PC-3 (cell line): ENCODE results near the gene IL10RB.

Experiments used
- EZH2 ChIP-seq: fragments of 300-600 bp; sonication (generic); IDR thresholded peaks from one replicate; pipeline ENCODE4 v1.6.1; 2017; ENCODE audit warnings: antibody characterized with exemption, mild to moderate bottlenecking, low read length; ENCODE audit not compliant: unreplicated experiment
- TF ChIP-seq, protein P1 (sequence below): fragments of 300-600 bp; sonication (generic); conservative IDR thresholded peaks from 2 replicates; pipeline ENCODE4 v1.5.1; 2017; ENCODE audit warnings: antibody characterized with exemption, low read depth, mild to moderate bottlenecking, low read length

DNA sequence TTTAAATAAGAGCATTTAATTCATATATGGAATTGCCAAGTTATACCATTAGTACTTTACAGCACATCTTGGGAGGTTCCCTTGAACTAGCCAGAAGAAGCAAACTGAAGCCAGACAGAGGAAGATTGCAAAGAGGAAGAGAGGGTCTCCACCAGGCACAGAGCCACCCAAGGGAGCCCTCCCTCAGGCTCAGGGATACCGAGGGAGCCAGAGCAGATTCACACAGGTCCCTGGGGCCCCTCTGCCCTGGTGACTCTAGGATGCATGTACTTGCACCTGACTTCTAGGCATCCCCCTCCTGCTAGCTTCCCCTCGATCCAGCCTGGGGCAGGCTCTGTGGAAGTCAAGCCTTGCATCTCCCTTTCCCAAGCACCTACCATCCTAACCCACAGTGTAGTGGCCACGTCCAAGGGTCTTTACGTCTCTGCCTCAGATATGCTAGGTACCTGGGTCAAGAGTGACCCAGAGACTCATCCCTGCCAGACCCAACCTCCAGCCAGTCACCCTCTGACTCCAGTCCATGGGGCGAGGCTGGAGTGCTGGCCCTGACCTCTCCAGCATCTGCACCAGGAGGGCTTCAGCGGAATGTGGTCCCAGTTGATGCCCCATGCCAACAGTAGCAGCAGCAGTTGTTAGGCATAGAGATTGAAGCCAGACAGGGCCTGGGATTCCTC lies 30.0 kb upstream of the IL10RB start:
- TF ChIP-seq EZH2, result no peak
- TF ChIP-seq, protein P1, sequence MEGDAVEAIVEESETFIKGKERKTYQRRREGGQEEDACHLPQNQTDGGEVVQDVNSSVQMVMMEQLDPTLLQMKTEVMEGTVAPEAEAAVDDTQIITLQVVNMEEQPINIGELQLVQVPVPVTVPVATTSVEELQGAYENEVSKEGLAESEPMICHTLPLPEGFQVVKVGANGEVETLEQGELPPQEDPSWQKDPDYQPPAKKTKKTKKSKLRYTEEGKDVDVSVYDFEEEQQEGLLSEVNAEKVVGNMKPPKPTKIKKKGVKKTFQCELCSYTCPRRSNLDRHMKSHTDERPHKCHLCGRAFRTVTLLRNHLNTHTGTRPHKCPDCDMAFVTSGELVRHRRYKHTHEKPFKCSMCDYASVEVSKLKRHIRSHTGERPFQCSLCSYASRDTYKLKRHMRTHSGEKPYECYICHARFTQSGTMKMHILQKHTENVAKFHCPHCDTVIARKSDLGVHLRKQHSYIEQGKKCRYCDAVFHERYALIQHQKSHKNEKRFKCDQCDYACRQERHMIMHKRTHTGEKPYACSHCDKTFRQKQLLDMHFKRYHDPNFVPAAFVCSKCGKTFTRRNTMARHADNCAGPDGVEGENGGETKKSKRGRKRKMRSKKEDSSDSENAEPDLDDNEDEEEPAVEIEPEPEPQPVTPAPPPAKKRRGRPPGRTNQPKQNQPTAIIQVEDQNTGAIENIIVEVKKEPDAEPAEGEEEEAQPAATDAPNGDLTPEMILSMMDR, result no peak
